HG03175 (cell line): ENCODE results near the gene SMOC2.
"Not testable (repeated sequence)": the region's sequence is repeated elsewhere in the genome, so short reads cannot be mapped to it uniquely, and the experiment has no call there.

Experiments used
- ATAC-seq: cut with Tn5 transposase; IDR thresholded peaks from one replicate; pipeline ENCODE4 v1.9.1; 2021; ENCODE audit warnings: mild to moderate bottlenecking, moderate library complexity; ENCODE audit not compliant: unreplicated experiment

The SMOC2 gene

DNA sequence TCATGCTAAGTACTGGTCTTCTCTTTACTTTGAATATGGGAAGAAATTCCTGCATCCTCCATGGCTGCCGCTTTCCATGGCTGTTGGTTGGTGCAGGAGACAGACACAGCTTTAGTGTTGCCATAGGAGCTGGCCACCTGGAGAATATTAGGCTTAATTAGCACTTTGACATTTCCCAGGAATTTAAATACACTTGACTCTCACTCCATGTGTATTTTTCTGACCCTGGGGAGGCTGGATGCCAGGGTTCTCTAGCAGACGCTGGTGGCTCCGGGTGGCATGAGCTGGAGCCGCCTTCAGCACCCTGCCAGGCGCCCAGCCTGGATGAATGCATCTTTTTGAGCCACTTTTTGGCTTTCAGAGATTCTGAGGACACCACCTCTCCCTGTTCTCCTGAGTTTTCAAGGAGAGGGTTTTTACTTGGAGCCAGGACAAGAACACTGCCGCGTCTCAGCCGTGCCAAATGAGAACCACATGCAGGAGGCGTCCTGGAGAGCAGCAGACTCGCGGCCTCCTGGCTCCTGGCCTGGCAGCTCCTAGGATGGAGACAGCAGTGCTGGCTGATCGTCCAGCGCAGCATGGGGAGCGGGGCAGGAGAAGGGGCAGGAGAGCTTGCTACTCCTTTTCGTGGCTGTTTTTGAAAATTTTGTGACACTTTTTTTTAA is 258.8 kb downstream of the SMOC2 start:
- ATAC-seq = no peak

- no peak for ATAC-seq
Measured at GRCh38 chr6:168700880-168701279, 259.9 kb downstream of the SMOC2 start.

- ATAC-seq = no peak
Measured at GRCh38 chr6:168703990-168704389, 263.0 kb downstream of the SMOC2 start.

DNA sequence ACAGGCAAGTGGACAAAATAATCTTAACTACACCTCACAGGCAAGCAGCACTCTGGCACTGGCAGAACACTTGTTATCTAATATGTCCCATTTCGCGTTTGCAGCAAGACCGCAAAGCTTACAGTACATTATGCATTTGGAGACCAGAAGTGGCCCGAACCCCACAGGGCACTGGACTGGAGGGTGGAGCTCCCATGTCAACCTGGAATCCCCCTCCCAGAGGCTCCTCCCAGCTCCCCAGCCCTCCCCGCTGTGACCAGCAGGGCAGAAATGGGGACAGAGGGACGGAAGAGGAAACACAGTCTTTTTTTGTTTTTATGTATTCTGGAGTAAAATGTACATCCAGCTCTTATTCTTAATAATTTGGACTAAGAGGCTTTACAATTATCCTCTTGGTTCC is 263.7 kb downstream of the SMOC2 start:
- no peak for ATAC-seq

- not testable (repeated sequence) for ATAC-seq
Measured at GRCh38 chr6:168705271-168705670, 264.3 kb downstream of the SMOC2 start.

GRCh38 chr6:168706471-168707177 is 265.6 kb downstream of the SMOC2 start:
- ATAC-seq = no peak

- ATAC-seq = no peak
Measured at GRCh38 chr6:168708526-168708925, 267.5 kb downstream of the SMOC2 start.

- no peak for ATAC-seq
Measured at GRCh38 chr6:168708984-168709383, 268.0 kb downstream of the SMOC2 start.

GRCh38 chr6:168709390-168709789 is 268.4 kb downstream of the SMOC2 start:
- ATAC-seq = no peak

DNA sequence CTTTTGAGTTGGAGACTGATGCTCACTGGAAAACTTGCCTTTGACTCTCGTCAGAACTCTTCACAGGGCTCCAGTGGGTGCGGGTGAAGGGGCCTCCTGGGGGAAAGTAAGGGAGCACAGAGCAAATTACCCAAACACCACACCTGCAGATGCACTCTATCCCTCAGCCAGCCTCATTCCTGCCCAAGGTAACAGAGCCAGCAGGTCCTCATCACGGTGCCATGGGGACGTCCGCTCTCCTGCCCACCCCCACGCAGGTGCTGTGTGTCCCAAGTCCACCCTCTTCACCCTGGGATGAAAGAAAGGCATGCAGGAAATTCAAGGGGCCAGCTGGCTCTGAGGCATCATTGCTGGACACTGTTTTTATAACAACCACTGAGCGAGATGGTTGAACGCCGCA is 269.0 kb downstream of the SMOC2 start:
- ATAC-seq = no peak

DNA sequence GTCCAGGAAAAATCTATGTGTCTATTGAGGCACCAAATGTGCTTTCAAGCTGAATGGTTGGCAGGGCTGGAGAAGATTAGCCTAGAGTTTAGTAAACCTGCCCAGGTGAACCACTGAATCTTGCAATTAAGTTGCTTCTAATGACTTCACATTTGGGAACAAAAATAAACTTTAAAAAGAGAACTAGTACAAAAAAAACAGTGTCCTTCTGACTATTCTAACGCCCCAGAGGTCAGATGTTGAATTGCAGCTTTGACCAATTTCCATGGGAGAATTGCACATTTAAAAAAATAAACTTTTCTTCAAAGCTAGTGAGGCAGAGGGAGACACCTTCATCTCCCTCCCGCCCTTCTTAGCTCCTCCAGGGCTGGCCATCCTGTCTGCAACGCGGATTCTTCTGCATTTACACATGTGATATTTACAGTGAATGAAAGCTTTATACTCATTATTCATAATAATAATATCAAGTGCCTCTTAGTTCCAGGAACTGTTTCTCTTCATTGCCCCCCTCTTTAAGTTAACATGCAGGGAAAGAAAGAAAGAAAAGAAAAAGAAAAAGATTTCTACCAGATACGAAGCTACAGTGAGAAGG is 270.2 kb downstream of the SMOC2 start:
- no peak for ATAC-seq

GRCh38 chr6:168711666-168712300 is 270.8 kb downstream of the SMOC2 start:
- ATAC-seq = no peak

GRCh38 chr6:168712993-168713392 is 272.0 kb downstream of the SMOC2 start:
- ATAC-seq = no peak

DNA sequence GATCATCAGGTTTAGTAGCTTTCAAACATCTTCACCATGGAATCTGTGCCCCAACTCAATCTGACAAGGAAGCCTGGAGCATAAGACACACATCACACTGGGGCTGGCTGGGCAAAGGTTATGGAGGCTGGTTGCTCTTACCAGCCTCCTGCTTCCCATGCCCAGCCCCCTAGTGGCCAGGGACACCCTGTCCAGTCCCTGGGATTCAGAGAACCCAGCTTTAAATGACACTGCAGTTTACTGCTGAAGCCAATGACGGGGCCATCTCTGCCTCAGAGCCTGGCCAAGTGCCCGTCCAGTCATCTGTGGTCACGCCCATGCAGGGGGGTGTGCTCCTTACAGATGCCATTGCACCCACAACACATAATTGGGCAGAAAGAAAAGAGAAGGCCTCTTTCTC is 272.9 kb downstream of the SMOC2 start:
- no peak for ATAC-seq

DNA sequence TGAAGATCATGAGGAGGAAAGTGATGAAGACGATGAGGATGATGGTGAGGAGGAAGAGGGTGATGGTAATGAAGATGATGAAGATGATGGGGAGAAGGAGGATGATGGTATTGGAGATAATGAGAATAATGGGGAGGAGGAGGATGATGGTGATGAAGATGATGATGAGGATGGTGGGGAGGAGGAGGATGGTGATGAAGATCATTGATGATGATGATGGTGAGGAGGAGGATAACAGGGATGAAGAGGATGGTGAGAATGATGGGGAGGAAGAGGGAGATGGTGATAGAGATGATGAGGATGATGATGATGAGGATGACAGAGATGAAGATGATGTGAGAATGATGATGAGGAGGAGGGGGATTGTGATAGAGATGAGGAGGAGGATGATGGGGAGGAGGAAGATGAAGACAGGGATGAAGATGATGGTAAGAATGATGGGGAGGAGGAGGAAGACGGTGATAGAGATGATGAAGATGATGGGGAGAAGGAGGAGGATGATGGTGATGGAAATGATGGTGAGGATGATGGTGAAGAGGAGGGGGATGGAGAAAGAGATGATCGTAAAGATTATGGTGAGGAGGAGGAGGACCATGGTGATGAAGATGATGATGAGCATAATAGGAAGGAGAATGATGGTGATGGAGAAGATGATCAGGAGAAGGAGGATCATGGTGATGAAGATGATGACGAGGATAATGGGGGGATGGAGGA is 273.7 kb downstream of the SMOC2 start:
- ATAC-seq = no peak

DNA sequence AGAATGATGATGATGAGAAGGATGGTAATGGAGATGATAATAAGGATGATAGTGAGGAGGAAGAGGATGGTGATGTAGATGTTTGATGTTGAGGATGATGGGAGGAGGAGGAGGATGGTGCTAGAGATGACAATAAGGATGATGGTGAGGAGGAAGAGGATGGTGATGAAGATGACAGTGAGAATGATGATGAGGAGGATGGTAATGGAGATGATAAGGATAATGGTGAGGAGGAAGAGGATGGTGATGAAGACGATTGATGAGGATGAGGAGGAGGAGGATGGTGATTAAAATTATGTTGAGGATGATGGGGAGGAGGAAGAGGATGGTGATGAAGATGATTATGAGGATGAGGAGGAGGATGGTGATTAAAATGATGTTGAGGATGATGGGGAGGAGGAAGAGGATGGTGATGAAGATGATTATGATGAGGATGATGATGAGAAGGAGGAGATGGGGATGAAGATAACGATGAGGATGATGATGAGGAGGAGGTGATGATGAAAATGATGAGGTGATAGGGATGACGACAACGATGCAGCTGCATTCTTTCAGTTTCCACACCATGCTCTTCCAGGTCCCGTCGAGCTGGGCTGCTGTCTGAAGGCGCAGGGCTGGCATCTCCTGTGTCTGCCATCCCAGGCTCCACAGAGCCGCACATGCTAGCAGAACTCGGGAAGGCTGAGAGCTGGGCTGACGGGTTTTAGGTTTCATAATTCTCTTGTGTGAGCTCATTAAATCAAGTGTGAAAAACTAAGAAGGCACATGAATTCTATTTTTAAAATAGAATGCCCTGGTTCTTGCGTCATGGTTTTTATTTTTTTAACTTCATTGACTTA is 274.9 kb downstream of the SMOC2 start:
- no peak for ATAC-seq

GRCh38 chr6:168716581-168716980 is 275.6 kb downstream of the SMOC2 start:
- ATAC-seq = no peak

- ATAC-seq = no peak
Measured at GRCh38 chr6:168717491-168717890, 276.5 kb downstream of the SMOC2 start.
